IPS DF 19.7 (cell line): ENCODE data around the gene TREM2.
"Not testable (repeated sequence)": the region's sequence is repeated elsewhere in the genome, so short reads cannot be mapped to it uniquely, and the experiment has no call there.

Source experiments
- DNase-seq: peaks from one replicate; pipeline ENCODE4 v3.0.0-alpha.2; 2013; ENCODE audit warnings: low read depth, low spot score

Gene TREM2

GRCh38 chr6:41155132-41155805 is 7.6 kb downstream of the TREM2 start:
- DNase-seq: no peak

- no peak for DNase-seq
Measured at GRCh38 chr6:41153992-41154625, 8.8 kb downstream of the TREM2 start, which contains the start of gene TREML1. TREML1 (minus strand) TSS chr6:41154347; CDS start chr6:41154288, 59 bp downstream.

GRCh38 chr6:41153451-41153850 is 9.5 kb downstream of the TREM2 start:
- no peak for DNase-seq

GRCh38 chr6:41150671-41151070 is 12.2 kb downstream of the TREM2 start:
- DNase-seq: no peak

- no peak for DNase-seq
Measured at GRCh38 chr6:41147917-41148316, 15.0 kb downstream of the TREM2 start.

- DNase-seq: no peak
Measured at GRCh38 chr6:41136911-41137310, 26.0 kb downstream of the TREM2 start.

GRCh38 chr6:41135062-41135832 is 27.7 kb downstream of the TREM2 start:
- no peak for DNase-seq

- DNase-seq: no peak
Measured at GRCh38 chr6:41132254-41132653, 30.7 kb downstream of the TREM2 start.

GRCh38 chr6:41125282-41125681 is 37.6 kb downstream of the TREM2 start:
- DNase-seq: no peak

- DNase-seq: no peak
Measured at GRCh38 chr6:41122918-41123317, 40.0 kb downstream of the TREM2 start.

- no peak for DNase-seq
Measured at GRCh38 chr6:41122373-41122772, 40.5 kb downstream of the TREM2 start.

- no peak for DNase-seq
Measured at GRCh38 chr6:41120058-41120457, 42.9 kb downstream of the TREM2 start.

- no peak for DNase-seq
Measured at GRCh38 chr6:41119508-41119907, 43.4 kb downstream of the TREM2 start.

GRCh38 chr6:41115027-41115426 is 47.9 kb downstream of the TREM2 start:
- DNase-seq: not testable (repeated sequence)

- DNase-seq: no peak
Measured at GRCh38 chr6:41111017-41111416, 51.9 kb downstream of the TREM2 start.
